Nephron progenitor cell (in vitro differentiated cells): Measurements from ENCODE around the gene PLSCR1.
A peak's percentile ranks its signal among the peaks of the same experiment; 100 is the strongest.

Experiments
- DNase-seq: peaks from one replicate; pipeline ENCODE4 v3.0.0; 2021
- H3K27ac Mint-ChIP-seq: 2 replicates; pipeline ENCODE4 v1.8.0; 2021; ENCODE audit warnings: mild to moderate bottlenecking, moderate library complexity, mixed read lengths
- H3K27me3 Mint-ChIP-seq: 2 replicates; pipeline ENCODE4 v1.8.0; 2021; ENCODE audit warnings: mild to moderate bottlenecking, low read depth, mixed read lengths; ENCODE audit not compliant: poor library complexity
- H3K36me3 Mint-ChIP-seq: 2 replicates; pipeline ENCODE4 v1.8.0; 2021; ENCODE audit warnings: low read depth, mixed read lengths
- H3K4me1 Mint-ChIP-seq: 2 replicates; pipeline ENCODE4 v1.8.0; 2021; ENCODE audit warnings: mixed read lengths
- H3K4me3 Mint-ChIP-seq: 2 replicates; pipeline ENCODE4 v1.8.0; 2021; ENCODE audit warnings: mild to moderate bottlenecking, moderate library complexity, mixed read lengths
- H3K9me3 Mint-ChIP-seq: 2 replicates; pipeline ENCODE4 v1.8.0; 2021; ENCODE audit warnings: mild to moderate bottlenecking, moderate library complexity, mixed read lengths
- TF ChIP-seq, protein P1 (sequence below): fragments of 200-600 bp; sonication (generic); IDR thresholded peaks from 2 replicates; pipeline ENCODE4 v1.5.0; 2021; ENCODE audit warnings: antibody characterized with exemption

Gene PLSCR1

DNA sequence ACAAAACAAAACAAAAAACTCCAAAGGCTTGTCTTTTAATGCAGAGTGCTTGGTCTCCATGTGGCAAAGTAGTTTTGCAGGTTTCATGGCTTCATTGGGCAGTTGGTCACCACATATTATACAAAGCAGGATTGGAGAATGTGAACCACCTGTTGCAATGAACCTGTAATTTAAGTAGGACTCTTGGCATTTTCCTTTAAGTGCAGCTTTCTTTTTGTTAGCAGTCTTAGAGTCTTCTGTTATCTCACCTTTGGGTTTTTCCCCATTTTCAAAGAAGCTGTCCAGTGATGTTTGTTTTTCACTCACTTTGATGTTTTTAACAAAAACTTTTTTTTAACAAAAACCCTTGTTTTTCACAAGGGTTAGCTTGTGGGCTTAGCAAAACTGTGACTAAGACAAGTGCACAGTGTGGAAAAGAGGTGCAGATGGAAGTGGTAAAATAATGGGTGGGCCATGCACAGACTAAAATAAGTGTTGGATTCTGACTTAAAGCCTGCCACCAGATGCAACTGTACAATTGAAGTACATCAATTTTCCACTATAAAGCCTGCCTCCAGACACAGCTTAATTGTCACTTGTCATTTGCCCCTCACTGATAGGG, 2.9 kb upstream of the PLSCR1 start:
- H3K27me3 Mint-ChIP-seq: no peaks in the 10 kb centered on the region
- H3K4me3 Mint-ChIP-seq: no peak overlapping the region
- TF ChIP-seq, protein P1, sequence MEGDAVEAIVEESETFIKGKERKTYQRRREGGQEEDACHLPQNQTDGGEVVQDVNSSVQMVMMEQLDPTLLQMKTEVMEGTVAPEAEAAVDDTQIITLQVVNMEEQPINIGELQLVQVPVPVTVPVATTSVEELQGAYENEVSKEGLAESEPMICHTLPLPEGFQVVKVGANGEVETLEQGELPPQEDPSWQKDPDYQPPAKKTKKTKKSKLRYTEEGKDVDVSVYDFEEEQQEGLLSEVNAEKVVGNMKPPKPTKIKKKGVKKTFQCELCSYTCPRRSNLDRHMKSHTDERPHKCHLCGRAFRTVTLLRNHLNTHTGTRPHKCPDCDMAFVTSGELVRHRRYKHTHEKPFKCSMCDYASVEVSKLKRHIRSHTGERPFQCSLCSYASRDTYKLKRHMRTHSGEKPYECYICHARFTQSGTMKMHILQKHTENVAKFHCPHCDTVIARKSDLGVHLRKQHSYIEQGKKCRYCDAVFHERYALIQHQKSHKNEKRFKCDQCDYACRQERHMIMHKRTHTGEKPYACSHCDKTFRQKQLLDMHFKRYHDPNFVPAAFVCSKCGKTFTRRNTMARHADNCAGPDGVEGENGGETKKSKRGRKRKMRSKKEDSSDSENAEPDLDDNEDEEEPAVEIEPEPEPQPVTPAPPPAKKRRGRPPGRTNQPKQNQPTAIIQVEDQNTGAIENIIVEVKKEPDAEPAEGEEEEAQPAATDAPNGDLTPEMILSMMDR: no peak
- no peak for DNase-seq
- H3K9me3 Mint-ChIP-seq: no peaks in the 10 kb centered on the region
- peaks cover 13% of the 10 kb centered on the region for H3K4me1 Mint-ChIP-seq
- H3K27ac Mint-ChIP-seq: no peak overlapping the region
- peaks cover under 1% of the 10 kb centered on the region for H3K36me3 Mint-ChIP-seq

DNA sequence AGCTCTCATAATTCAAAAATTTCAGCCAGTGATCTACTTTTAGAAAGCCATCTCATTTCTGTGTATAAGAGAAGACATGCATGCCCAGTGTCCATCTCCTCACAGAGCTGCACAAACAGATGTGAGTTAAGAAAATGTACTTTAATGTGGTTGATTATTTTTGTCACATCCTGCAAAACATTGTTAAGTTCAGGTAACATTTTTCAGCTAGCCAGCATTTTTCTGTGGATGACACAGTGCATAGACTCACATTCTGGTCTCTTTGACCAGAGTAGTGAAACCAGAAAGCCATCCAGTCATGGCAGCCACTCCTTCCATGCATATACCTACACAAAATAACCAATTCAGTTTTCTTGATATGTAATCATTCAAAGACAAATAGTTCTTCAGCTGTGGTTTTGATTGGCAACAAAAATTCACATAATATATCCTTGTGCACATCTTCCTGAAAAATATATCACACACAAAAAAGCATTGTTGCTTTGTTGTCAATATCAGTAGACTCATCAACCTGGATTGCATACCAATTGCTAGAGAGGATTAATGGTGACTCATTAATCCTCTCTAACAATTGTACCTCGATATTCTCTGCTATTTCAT, 2.1 kb upstream of the PLSCR1 start:
- H3K27ac Mint-ChIP-seq: no peak overlapping the region
- TF ChIP-seq, protein P1: no peak
- H3K4me1 Mint-ChIP-seq: peaks cover 15% of the 10 kb centered on the region
- H3K27me3 Mint-ChIP-seq: no peaks in the 10 kb centered on the region
- no peak overlapping the region for H3K4me3 Mint-ChIP-seq
- no peak for DNase-seq
- no peaks in the 10 kb centered on the region for H3K9me3 Mint-ChIP-seq
- peaks cover 9% of the 10 kb centered on the region for H3K36me3 Mint-ChIP-seq

DNA sequence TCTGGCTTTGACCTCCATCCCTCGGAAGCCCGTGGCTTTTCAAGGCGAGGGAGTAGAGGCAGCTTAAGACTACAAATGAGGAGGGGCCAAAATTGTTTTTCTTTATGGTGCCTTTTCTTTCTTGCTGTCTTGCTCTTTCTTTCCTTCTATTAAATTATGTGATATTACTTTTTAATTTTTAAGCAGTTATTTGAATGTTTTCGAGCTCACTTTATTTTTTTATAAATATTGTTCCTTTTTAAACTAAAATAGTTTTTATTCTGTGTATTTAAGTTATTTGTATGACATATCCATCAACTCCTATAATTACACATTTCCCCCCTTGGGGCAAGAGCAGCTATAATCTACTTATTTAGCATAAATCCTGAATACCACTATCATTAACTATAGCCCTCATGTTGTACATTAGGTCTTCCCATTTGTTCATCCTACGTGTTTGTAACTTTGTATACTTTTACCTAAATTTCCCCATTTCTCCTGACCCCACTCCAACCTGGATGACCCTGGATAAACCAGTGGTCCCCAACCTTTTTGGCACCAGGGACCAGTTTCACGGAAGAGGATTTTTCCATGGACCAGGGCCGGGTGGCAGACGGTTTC, 622 bp upstream of the PLSCR1 start:
- H3K27me3 Mint-ChIP-seq: no peaks in the 10 kb centered on the region
- H3K4me1 Mint-ChIP-seq: peaks cover 15% of the 10 kb centered on the region
- H3K27ac Mint-ChIP-seq: peak overlapping the region; percentile 83
- peak overlapping the region; percentile 92 for H3K4me3 Mint-ChIP-seq
- TF ChIP-seq, protein P1: no peak
- H3K36me3 Mint-ChIP-seq: peaks cover 23% of the 10 kb centered on the region
- no peak for DNase-seq
- H3K9me3 Mint-ChIP-seq: no peaks in the 10 kb centered on the region

DNA sequence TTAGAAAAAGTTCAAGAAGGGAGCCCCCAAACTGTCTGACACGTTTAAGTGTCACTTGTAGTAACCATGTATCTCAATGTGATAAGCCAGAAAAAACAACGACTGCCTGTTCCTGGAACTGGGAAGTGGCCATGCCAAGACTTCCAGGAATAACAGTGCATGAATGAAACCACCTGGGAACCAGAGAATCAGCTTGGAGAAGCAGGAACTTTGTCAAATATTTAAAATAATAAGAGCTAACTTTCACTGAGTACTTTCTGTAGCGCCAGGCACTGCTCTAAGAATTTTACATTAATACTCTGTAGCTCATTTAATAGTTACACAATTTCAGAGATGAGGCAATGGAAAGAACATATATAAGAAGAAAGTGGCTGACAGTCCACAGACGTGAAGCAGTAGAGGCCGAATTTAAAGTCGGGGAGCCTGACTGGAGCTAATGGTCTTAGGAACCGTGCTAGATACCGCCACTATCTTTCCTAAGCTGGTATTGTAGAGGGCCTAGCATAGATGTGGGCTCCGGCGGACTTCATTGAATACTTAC, 876 bp downstream of the PLSCR1 start:
- Mint-ChIP-seq H3K27me3 (no peaks in the 10 kb centered on the region), H3K9me3 (peaks cover 12% of the 10 kb centered on the region), H3K36me3 (peaks cover 38% of the 10 kb centered on the region), H3K4me3 (peak overlapping the region; percentile 92), H3K4me1 (peaks cover 15% of the 10 kb centered on the region), H3K27ac (no peak overlapping the region)
- TF ChIP-seq, protein P1: no peak
- DNase-seq: no peak

DNA sequence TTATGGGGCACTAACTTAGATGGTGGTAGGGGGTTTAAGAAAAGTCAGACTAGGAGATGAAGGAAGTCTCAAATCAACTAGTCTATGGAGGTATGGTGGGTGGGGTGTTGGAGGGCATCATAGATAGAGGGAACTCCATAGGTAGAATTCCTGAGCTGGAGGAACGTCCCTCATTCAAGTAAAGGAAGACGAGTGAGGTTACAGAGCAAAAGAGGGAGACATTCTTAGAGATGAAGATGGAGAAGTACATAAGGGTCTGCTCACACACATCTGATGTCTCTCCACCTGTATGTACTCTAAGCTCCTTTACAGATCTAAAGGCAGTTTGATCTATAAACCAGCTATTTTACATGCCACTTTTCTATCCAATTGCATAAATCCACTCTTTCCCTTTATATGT, 1.4 kb downstream of the PLSCR1 start:
- H3K36me3 Mint-ChIP-seq: peaks cover 44% of the 10 kb centered on the region
- peak overlapping the region; percentile 92 for H3K4me3 Mint-ChIP-seq
- H3K27me3 Mint-ChIP-seq: no peaks in the 10 kb centered on the region
- H3K4me1 Mint-ChIP-seq: peaks cover 15% of the 10 kb centered on the region
- DNase-seq: no peak
- TF ChIP-seq, protein P1: no peak
- H3K27ac Mint-ChIP-seq: no peak overlapping the region
- H3K9me3 Mint-ChIP-seq: peaks cover 15% of the 10 kb centered on the region
